ENCODE data around the gene PALM. TPM values are rescaled to one million over a fixed set of nuclear protein-coding genes. Genes with fewer than 3 reads are reported as not detected.
"Not testable (repeated sequence)": the region's sequence is repeated elsewhere in the genome, so short reads cannot be mapped to it uniquely, and the experiment has no call there.

Gene PALM
- total and polyA plus RNA-seq, 2 experiments from 2014 or later = 23.0 to 105 TPM

- Histone ChIP-seq H3K36me3 (no peaks in the 10 kb centered on the region), H3K9me3 (ENCODE audit: low read depth) (no peaks in the 10 kb centered on the region), H3K4me3 (no peak overlapping the region), H3K4me1 (ENCODE audit: low read depth) (no peaks in the 10 kb centered on the region), H3K27ac (no peak overlapping the region), H3K27me3 (no peaks in the 10 kb centered on the region)
- no peak for DNase-seq (ENCODE audit: low read depth in 1 of 2, low spot score in 1 of 2)
- TF ChIP-seq CTCF (IDR thresholded peaks at IDR 0.05; ENCODE audit: low read depth, low read length) = no peak
These were observed 29.9 kb downstream of the PALM start for GRCh38 chr19:738509-739128.

DNA sequence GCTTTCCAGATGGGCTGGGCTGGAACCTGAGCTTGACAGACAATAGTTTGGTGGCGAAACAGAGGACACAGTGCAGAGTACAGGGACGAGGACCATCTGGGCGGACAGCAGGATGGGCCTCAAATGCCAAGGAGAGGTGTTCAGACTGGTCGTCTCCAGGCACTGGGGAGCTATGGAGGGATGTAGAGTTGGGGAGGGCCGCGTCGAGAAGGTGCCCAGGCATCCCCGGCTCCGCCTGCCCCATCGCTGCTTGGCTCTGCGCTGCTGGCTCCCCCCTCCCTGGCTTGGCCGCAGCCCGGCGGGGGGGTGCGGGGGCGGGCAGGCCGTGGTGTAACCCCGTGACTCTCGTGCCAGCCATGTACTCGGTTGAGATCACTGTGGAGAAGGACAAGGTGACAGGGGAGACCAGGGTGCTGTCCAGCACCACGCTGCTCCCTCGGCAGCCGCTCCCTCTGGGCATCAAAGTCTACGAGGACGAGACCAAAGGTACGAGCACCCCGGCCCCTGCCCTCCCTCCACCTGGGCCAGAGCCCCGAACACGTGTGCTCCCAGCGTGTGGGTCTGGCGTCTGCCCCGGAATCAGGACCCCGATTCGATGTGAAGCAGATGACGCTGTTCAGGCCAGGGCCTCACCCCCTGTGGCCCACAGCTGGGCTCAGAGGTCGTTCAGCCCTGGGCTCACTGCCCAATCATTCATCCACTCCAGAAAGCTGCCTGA lies 31.4 kb downstream of the PALM start:
- Histone ChIP-seq H3K27me3 (no peaks in the 10 kb centered on the region), H3K4me3 (no peak overlapping the region), H3K4me1 (ENCODE audit: low read depth) (no peaks in the 10 kb centered on the region), H3K36me3 (no peaks in the 10 kb centered on the region), H3K27ac (no peak overlapping the region), H3K9me3 (ENCODE audit: low read depth) (no peaks in the 10 kb centered on the region)
- no peak for DNase-seq (ENCODE audit: low read depth in 1 of 2, low spot score in 1 of 2)
- TF ChIP-seq CTCF (IDR thresholded peaks at IDR 0.05; ENCODE audit: low read depth, low read length) = no peak

DNA sequence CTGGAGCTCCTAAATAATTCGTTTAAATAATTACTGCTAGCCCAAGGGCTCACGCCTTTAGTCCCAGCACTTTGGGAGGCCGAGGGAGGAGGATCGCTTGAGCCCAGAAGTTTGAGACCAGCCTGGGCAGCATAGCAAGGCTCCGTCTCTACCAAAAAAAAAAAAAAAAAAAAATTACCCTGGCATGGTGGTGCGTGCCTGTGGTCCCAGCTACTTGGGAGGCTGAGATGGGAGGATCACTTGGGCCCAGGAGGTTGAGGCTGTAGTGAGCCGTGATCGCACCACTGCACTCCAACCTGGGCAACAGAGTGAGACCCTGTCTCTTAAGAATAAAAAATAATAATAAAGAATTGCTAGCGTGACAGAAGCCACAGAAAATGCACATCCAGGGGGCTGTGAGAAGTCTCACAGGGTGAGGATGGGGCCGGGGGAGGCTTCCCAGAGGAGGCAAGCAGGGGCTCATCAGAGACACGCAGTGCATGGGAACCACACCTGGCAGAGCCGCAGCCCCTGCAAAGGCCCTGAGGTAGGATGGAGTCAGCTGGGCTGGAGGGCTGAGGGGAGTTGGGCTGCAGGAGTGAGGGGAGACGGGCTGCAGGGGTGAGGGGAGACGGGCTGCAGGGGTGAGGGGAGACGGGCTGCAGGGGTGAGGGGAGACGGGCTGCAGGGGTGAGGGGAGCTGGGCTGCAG lies 32.2 kb downstream of the PALM start:
- H3K9me3 ChIP-seq (ENCODE audit: low read depth); DNase-seq (ENCODE audit: low read depth in 1 of 2, low spot score in 1 of 2); H3K27ac ChIP-seq; H3K4me1 ChIP-seq (ENCODE audit: low read depth); H3K4me3 ChIP-seq; H3K27me3 ChIP-seq; H3K36me3 ChIP-seq: not testable (repeated sequence)

DNA sequence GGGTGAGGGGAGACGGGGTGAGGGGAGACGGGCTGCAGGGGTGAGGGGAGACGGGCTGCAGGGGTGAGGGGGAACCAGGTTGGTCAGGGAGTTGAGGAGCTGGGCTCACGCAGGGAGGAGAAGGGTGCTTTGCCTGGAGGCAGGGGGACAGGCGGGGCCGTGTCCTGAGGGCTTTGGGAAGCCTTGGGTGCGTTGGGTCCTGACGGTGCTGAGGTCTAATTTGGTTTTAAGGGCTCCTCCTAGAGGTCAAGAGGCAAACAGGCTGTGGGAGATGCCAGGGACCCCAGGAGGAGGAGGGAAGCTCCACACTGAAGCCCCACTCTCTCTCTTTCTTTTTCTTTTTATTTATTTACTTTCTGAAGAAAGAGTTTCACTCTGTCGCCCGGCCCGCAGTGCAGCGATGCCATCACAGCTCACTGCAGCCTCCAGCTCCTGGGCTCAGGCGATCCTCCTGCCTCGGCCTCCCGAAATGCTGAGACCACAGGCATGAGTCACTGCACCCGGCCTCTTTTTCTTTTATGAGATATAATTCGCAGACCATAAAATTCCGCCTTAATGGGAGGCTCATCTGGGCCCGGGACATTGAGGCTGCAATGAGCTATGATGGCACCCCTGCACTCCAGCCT lies 32.9 kb downstream of the PALM start:
- Histone ChIP-seq H3K27ac (no peak overlapping the region), H3K27me3 (no peaks in the 10 kb centered on the region), H3K4me3 (no peak overlapping the region), H3K9me3 (ENCODE audit: low read depth) (no peaks in the 10 kb centered on the region), H3K4me1 (ENCODE audit: low read depth) (no peaks in the 10 kb centered on the region), H3K36me3 (no peaks in the 10 kb centered on the region)
- TF ChIP-seq CTCF (IDR thresholded peaks at IDR 0.05; ENCODE audit: low read depth, low read length) = no peak
- DNase-seq (ENCODE audit: low read depth in 1 of 2, low spot score in 1 of 2) = peak in 1 of 2 donors; percentile 33

DNA sequence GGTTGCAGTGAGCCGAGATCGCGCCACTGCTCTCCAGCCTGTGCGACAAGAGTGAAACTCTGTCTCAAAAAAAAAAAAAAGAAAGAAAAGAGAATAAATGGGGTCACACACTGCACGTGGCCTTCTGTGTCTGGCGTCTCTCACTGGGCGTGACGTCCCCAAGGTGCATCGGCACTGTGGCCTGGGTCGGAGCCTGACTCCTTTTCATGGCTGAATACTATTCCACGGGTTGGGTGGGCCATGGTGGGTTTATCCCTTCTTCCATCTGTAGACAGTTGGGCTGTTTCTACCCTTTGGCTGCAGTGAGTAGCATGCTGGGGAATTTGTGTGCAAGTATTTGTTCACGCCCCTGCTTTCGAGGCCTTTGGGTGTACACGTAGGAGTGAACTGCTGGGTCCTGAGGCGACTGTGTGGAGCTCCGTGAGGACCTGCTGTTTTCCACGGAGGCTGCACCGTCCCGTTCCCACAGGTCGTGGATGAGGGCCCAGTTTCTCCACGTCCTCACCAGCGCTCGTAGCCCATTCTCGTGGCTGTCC lies 33.9 kb downstream of the PALM start:
- Histone ChIP-seq H3K36me3 (no peaks in the 10 kb centered on the region), H3K27me3 (no peaks in the 10 kb centered on the region), H3K27ac (no peak overlapping the region), H3K4me3 (no peak overlapping the region), H3K4me1 (ENCODE audit: low read depth) (no peaks in the 10 kb centered on the region), H3K9me3 (ENCODE audit: low read depth) (no peaks in the 10 kb centered on the region)
- no peak for TF ChIP-seq CTCF (IDR thresholded peaks at IDR 0.05; ENCODE audit: low read depth, low read length)
- DNase-seq (ENCODE audit: low read depth in 1 of 2, low spot score in 1 of 2) = no peak
